NCI-H526 treated with DMSO at 0.1 percent for 48 hours (cell line): ENCODE data around the gene ARHGAP33.

Experiments
- DNase-seq: peaks from one replicate; lab custom pipeline; 2025; lab: John Stamatoyannopoulos, UW

ARHGAP33 gene

DNA sequence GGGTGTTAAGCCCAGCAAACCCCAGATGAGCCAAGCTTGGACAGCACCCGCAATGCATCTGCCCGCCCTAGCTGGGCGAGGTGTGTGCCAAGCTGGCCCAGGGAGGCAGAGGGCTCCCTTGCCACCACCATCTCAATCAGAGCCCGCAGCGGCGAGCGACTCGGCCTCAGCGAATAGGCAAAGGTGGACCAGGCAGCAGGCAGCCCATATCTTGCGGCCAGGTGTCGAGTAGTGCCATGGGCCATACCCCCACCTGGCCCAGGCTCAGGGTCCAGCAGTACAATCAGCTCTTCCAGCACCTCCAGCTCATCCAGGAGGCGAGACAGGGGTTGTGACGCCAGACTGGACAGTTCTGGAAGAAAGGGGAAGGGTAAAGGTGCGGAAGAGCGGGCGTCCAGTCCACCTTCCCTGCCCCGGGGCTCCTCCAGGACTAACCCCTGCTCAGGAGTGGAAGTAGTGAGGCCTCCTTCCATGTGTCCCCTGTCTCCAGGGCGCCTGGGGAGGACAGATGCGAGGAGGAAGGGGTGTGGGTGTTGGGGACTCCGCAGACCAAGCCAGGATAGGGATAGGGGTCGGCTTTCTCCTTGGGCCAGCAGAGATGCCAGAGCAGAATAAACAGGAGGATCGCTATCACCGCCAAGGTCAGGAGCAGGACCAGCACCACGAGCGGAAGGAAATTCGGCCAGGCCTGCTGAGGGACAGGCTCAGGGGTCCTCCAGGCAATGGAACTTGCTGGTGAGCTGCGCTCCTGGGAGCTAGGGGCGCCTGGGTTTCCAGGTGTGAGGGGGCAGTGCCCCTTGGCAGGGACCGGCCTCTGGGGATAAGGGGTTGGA lies 35.9 kb upstream of the ARHGAP33 start:
- DNase-seq = no peak

DNA sequence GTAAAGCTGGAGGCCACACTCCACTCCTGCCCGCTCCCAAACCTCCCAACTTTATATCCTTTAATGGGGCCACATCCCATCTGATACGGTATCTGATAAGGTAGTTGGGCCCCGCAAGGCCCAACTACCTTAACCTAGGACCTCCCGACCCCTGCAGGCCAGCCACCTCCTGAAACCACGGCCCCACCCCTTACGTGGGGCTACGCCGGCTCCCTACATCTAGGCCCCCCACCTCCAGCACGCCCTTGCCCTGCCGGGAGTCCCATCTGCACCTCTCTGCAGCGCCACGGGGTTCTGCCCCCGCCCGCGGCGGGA lies 35.3 kb upstream of the ARHGAP33 start:
- DNase-seq = no peak

DNA sequence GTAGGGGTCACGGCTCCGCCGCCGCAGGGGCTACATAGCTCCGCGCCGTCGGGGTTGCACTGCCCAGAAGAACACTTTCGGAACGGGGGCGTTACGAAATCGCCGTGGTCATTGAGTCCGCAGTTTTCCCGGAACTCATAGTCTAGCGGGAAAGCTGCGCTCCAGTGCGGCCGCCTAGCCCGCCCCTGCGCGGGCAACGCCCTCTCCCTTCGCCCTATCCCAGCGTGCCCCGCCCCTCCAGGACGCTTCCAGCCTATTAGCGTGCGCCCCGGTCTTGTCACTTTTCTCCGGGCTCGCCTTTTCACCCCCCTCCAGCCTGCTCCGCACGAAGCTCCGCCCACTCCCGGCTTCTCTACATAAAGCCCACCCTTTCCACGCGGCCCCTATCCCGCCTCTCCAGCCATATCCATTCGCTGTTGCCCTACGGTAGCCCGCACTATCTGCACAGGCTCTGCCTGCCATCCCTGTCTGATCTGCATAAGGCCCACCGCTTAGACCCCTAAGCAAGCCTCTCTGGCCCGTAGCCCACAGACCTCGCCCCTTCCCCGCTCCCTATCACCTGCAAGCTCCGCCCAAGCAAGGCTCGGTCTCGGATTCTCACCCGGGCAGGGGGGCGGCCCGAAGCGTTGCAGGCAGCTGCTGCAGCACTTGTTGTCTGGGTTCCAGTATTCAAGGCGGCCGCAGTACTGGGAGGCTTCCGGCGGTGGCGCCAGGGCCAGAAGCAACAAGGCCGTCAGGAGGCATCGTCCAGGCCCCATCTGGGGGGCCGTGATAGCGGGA lies 34.8 kb upstream of the ARHGAP33 start:
- peak; percentile 99 for DNase-seq

DNA sequence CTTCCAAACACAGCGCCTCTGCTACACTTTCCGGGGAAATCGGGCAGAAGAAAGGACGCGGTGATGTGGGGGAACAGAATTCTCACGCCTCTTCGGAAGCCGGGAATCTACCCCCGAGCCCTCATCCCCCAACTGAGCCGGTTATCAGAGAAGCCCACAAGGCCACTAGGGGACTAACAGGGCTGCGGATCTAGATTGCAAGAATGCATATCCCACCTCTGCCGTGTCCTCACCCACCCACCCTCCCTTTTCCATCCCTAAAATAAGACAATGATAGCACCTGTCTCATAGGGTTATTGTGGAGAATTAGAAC lies 34.2 kb upstream of the ARHGAP33 start:
- no peak for DNase-seq

DNA sequence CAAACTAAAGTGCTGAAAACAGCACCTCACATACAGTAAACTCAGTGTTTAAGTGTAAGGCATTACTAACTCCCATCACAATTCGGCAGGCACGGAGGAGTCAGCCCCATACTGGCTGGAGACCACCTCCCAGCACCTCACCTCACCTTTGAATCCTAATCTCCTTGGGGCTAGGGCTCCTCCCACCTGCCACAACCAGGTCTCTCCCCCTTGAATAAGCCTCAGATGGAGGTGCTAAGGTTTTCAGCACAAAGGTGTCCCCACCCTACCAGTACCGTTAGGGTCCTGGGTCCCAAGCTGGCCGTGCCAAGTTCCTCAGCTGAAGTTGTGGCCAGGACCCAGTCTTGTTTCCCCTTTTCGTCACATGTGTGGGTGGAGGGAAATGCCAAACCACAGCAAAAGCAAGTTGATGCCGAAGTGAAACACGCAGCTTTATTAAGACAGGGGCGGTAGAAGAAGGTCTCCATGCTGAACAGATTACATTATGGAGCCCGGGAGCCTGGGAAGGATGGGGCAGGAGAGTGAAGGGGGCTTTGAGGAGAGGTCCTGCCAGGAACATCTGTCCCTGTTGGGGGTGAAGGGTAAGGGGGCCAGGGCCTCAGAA lies 33.1 kb upstream of the ARHGAP33 start, which contains the start of gene IGFLR1:
Gene IGFLR1, minus strand, starts transcription at position 332 of the 604 bp plus-strand sequence. CDS start 1,272 bp downstream, outside the sequence.
- DNase-seq = no peak

DNA sequence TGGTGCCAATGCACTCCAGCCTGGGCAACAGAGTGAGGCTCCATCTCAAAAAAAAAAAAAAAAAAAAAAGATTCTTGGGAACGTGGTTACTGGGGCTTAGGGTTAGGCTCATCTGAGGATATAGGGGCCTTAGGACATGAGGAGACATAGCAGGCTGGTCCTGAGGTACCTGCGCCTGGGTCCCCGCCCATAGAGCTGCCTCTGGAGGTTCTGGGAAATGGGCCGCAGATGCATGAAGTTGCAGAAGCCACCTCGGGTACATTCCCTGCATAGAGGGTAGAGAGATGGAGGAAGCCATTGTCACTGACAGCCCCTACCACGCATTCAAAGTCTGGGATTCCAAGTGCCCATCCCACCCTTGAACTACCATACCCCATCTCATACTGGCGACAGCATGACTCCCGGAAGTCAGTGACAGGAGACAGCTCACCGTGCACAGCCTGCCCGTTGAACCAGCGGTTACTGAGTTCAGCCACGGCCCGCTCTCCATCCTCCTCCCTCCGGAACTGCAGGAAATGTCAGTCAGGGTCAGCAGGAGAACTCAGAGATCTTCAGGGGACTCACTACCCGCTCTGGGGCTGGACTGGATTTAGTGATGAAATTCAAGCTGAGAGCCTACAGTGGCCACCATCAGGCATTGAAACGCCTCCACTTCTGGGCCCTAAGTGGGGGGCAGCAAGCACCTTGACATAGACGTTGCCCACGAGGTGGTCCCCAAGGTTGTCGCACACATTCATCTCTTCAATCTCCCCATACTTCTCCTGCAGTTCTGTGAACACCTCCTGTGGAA lies 31.5 kb upstream of the ARHGAP33 start:
- no peak for DNase-seq

DNA sequence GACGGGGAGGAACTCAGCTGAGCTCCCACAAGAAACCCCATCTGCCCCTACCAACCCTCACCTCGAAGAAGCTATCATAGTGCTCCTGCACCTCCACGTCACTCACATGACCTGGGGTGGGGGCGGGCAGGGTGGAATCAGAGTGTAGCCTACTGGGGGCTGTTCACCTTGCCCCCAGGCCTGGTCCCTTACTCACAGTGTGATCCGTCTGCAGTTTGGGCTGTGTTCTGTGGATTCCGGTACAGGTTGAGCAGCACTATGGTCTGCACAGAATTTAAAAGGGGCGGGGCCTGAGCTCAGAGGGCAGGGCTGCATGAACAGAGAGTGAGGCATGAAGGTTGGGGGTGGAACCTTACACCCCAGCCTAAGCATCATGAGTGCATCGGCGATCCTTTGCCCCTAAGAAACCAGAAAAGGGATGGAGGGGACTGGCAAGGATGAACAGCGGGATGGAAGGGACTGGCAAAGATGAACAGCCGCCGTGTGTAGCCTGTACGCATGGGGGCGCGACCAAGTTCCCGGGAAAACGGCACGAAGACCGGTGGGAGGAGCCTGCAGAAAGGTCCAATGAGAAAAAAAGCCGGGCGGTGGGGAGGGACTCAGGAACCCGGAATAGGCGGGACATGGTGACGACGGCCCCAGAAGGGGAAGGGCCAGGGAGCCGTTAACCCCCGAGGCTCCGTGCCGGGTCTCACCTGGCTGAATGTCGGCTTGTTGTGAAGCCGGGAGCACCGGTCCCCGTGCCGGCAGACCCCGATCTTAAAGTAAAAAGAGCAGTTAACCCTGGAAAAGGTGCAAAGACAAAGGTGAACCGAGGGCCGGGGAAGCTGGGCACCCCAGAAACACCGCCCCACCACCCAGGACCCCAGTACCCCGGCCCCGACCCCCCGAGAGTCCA lies 30.7 kb upstream of the ARHGAP33 start:
- peak; percentile 98 for DNase-seq

DNA sequence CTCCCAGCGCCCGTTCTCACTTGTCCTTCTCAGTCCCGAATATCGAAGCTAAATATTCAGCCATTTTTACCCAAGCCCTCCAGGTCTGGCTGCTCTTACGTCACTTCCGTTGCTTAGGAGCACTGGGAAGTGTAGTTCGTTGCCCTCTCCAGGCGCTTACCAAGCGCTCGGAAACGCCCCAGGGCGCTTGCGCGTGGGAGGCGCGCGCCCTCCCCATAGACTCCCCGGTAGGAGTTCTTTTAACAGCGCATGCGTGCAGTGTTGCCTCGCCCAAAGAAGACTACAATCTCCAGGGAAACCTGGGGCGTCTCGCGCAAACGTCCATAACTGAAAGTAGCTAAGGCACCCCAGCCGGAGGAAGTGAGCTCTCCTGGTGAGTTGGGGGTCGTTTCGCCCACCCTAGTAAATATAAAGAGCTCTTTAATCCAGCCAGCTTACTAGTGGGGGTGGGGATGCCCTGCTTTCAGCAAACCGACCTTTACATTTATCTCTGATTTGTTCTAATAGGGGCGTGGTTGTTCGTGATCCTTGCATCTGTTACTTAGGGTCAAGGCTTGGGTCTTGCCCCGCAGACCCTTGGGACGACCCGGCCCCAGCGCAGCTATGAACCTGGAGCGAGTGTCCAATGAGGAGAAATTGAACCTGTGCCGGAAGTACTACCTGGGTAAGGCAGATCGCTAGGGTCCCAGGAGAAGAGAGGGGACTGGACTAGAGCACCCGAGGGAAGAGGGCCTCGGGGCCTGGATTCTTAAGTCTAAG lies 29.9 kb upstream of the ARHGAP33 start, which contains the start of the genes PSENEN and U2AF1L4:
Gene PSENEN, plus strand, starts transcription at position 324 of the 759 bp plus-strand sequence. Its CDS starts 280 bp downstream, at position 604.
Gene U2AF1L4, minus strand, starts transcription at position 91 of the 759 bp plus-strand sequence. Its CDS starts 27 bp downstream, at position 64.
- DNase-seq = peak; percentile 99

DNA sequence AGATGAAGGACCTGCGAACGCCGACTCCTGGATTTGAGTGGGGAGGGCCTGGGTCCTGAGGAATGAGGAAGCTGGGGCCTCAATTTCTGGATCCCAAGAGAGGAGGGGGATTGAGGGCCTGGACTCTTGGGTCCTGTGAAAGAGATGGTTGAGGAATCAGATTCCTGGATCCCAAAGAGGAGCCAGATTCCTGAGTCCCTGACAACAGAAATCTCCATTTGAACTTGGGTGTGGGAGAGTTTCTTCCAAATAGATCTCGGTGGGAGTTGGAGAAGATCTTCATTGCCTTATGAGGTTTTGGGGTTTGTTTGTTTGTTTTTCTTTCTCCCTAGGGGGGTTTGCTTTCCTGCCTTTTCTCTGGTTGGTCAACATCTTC lies 29.3 kb upstream of the ARHGAP33 start:
- DNase-seq = no peak

DNA sequence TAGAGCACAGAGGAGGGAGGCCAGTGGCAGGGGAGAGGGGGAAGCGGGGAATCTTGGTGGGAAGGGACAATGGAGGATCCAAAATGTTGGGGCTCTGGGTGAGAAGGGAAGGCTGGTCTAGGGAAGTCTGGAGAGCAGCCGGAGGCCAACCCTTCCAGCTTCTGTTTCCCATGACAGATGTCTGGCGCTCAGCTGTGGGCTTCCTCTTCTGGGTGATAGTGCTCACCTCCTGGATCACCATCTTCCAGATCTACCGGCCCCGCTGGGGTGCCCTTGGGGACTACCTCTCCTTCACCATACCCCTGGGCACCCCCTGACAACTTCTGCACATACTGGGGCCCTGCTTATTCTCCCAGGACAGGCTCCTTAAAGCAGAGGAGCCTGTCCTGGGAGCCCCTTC lies 28.8 kb upstream of the ARHGAP33 start:
- DNase-seq = no peak

DNA sequence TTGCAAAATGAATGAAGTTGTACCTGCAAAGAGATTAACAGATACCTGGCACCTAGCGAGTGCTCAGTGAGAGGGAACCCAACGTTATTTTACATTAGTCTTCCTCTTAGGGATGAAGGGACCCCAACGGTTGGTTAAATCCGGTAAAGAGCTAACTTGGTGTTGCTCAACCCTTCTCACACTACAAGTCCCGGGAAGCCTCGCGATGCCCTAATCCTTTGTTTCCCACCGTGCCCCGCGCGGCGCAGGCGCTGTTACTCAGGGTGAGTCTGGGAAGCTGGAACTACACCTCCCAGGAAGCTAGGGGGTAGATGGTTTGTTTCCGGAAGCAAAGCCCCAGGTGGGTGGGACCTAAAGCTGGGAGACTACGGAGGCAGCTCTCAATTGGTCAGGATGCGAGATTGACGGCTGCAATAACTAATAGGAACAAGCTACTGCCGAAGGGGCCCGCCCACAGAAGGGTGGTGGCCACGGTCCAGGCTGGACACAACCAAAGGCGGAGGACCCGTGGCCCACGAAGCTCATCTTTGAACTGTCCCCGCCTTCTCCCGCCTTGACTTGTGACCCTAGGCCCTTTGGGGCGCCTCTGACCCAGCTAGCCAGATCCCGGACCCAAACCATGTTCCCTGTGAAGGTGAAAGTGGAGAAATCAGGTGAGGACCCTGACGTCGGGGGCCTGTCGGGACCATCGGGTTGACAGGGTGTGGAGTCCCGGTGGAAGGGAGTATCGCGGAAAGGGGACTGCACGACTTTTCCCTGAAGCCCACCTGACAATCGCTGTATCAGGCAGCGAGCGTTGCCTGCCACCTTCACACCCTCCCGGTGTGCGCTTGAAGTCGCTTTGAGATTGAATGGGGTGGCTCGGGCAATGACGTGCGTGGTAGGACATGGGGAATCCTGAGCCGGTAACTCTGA lies 27.0 kb upstream of the ARHGAP33 start, which contains the start of gene LIN37:
Gene LIN37, plus strand, starts transcription at position 471 of the 915 bp plus-strand sequence. Its CDS starts 149 bp downstream, at position 620.
- DNase-seq = peak; percentile 99

DNA sequence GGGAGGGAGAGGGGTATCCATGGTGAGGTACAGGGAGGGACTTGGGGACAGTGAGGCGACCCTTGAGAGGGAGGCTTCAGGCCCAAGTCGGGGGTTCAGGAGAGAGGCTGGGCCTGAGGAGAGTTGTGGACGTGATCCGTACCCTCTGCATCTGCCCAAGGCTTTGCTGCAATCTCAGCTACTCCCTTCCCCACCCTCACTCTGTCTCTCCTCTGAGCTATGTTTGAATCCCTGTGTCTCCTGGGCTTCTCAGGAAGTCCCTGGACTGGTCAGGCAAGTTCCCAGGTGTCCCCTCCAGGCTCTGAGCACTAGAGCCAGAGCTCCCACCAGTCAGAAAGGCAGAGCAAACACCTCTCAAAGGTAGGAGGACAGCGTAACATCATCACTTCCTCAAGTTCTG lies 25.2 kb upstream of the ARHGAP33 start:
- no peak for DNase-seq

DNA sequence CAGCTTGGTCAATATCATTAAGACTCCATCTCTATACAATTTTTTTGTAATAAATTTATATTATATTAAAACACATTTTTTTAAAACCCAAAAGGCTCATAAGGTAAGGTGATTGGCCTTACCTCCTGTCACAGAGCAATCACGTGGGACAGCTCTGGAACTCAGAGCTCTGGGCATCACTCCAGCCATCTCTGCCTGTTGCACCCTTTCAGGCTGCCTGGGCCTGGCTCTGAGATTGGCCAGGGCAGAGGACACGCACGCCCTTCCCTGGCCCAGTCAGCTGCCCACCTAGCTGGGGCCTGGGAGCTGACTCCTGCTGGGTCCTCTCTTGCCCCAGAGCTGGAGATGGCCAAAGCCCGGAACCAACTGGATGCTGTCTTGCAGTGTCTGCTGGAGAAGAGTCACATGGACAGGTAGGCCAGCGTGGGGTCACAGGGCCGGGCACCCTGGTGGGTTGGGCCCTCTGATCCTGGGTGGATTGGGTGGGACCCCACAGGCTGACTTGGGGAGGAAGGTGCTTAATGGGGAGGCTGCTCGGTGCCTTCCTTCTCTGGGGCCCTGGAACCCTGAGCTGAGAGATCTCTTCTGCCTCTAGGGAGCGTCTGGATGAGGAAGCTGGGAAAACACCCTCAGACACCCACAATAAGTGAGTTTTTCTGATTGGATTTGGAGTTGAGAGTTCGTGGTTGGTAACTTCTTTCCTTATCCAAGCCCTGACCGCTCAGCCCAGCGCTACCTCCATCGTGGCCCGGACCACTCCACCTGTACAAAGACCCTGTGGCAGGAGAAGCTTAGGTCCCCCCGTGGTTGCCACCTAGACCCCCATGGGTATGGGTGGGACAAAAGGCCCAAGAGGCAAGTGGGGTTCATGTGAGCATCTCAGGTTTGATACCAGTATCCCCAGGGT lies 23.3 kb upstream of the ARHGAP33 start:
- no peak for DNase-seq

DNA sequence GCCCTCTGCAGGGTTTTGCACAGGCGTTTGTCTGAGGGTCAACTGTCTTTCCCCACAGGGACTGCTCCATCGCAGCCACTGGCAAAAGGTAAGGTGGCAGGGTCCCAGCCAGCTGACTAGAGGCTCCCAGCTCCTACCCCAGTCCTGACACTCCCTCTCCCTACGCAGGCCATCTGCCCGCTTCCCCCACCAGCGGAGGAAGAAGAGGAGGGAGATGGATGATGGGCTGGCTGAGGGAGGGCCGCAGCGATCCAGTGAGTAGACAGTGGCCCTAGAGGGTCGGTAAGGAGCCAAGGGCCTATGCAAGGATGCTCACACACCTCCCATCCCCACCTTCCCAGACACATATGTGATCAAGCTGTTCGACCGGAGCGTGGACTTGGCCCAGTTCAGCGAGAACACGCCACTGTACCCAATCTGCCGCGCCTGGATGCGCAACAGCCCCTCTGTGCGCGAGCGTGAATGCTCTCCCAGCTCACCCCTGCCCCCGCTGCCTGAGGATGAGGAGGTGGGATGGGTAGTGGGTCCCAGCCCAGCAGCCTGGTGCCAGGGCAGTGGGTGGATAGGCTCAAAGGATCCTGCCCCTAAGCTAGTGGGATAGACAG lies 22.5 kb upstream of the ARHGAP33 start:
- no peak for DNase-seq

DNA sequence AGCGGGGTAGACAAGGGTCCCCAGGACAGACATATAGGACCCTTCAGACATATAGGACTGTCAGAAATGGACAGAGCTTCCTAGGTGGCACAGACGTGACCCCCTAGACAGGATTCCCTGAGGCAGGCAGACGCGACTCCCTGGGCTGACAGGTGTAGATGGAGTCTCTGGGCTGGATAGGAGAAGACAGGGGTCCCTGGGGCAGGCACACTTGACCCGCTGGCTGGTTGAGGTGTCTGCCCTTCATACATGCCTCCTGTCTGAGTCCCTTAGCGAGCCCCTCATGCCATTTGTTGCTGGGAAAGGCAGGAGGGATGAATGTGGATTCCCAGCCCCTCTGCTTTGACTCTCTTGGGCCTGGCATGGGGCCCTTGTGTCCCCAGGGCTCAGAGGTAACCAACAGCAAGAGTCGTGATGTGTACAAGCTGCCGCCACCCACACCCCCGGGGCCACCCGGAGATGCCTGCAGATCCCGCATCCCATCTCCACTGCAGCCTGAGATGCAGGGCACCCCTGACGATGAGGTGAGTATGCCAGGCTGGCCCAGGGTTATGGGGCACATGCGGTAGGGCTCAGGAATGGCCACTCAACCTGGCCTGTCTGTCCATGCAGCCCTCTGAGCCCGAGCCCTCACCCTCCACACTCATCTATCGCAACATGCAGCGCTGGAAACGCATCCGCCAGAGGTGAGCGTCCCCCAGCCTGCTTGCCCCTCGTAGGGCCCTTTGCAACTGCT lies 21.6 kb upstream of the ARHGAP33 start:
- no peak for DNase-seq

DNA sequence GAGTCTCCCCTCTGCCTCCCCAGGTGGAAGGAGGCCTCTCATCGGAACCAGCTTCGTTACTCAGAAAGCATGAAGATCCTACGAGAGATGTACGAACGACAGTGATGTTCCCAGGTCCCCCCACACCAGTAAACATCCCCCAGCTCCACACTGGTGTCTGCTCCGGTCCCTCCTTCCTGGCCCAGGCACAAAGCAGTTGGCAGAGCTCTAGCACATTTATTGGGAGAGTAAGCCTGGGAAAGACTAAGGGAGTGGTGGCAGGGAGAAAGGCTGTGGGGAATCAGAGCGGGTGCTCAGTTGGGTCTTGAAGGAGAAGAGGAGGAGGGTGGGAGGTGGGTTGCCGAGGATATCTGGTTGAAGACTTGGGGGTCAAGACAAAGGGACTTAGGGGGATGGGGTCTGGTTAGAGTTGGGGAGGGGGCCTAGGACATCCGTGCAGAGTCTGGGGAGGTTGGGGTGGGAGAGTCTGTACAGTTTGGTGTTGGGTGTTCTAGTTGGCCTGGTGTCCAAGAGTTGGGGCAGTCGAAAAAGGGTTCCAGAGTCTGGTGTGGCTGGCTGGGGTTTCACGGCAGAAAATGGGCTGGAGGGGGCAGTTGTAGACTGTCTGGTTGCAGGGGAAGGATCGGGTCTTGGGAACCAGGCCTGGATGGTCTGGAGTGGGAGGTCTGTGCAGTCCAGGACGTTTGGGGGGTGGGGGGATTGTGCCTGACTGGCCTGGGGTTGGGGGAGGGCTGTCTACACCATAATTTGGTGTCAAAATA lies 20.8 kb upstream of the ARHGAP33 start:
- DNase-seq = no peak
